Tibial artery (tissue), 4 donors: ENCODE results near the gene URB1.
"Not testable (repeated sequence)": the region's sequence is repeated elsewhere in the genome, so short reads cannot be mapped to it uniquely, and the experiment has no call there.

Experiments used
- DNase-seq, 2 donors: peaks; one replicate each; pipeline ENCODE4 v3.0.0-alpha.2; 2019
- H3K27ac ChIP-seq, 2 donors: fragments of 200-600 bp; sonication (generic) in 1 of 2; 1 replicate in 1 of 2; 2 replicates in 1 of 2; pipeline ENCODE4 v1.5.1; 2018 to 2019; ENCODE audit warnings: mild to moderate bottlenecking in 1 of 2
- H3K27me3 ChIP-seq, 2 donors: fragments of 200-600 bp; sonication (generic) in 1 of 2; one replicate each; pipeline versions ENCODE4 v1.5.1 to v1.6.0; 2016 to 2019
- H3K36me3 ChIP-seq, 3 donors: fragments of 200-600 bp; sonication (generic) in 2 of 3; one replicate each; pipeline ENCODE4 v1.5.1; 2016 to 2019; ENCODE audit warnings: mild to moderate bottlenecking in 2 of 3
- H3K4me1 ChIP-seq, 4 donors: fragments of 200-600 bp; sonication (generic) in 2 of 4; 1 replicate in 3 of 4; 2 replicates in 1 of 4; pipeline ENCODE4 v1.5.1; 2016 to 2019
- H3K4me3 ChIP-seq, 2 donors: fragments of 200-600 bp; sonication (generic) in 1 of 2; 1 replicate in 1 of 2; 2 replicates in 1 of 2; pipeline ENCODE4 v1.5.1; 2018 to 2019; ENCODE audit warnings: mild to moderate bottlenecking in 2 of 2
- H3K9me3 ChIP-seq, 3 donors: fragments of 200-600 bp; sonication (generic) in 1 of 3; one replicate each; pipeline ENCODE4 v1.5.1; 2016 to 2019
- CTCF ChIP-seq, 2 experiments: fragments of 200-600 bp in 1 of 2; fragments of 450-650 bp in 1 of 2; IDR thresholded peaks; one replicate each; pipeline ENCODE4 v1.5.1; 2017 to 2019; ENCODE audit warnings: antibody characterized with exemption in 2 of 2, mild to moderate bottlenecking in 1 of 2, moderate library complexity in 1 of 2
- intact Hi-C: fragments of 100-400 bp; cut with DNase I; formaldehyde crosslinking; loops from one replicate; pipeline ENCODE4 v1.15.0; 2023; ENCODE audit warnings: low total_unique reads

Gene URB1

GRCh38 chr21:32392880-32393676 is at the start of gene URB1:
Gene URB1, minus strand, starts transcription at chr21:32393012. Its CDS starts 102 bp downstream, at chr21:32392910.
- peak within 1 kb of the TSS; percentile 72 to 84 for H3K27ac ChIP-seq
- DNase-seq = peak; percentile 86 to 94
- intact Hi-C loops = loop anchor here (2.0 to 5.0 kb wide), 2 partner anchors 209 to 660 kb away; partner anchors contain the start of gene SCAF4
- H3K9me3 ChIP-seq = no peaks in the 10 kb centered on the region
- no peaks in the 10 kb centered on the region for H3K27me3 ChIP-seq
- TF ChIP-seq CTCF (IDR thresholded peaks at IDR 0.05) = no peak
- H3K4me1 ChIP-seq = peaks cover 0 to 28% (median 20%) of the 10 kb centered on the region in 4 donors
- peaks cover 0 to 5% (median 0%) of the 10 kb centered on the region in 3 donors for H3K36me3 ChIP-seq
- peak within 1 kb of the TSS; percentile 87 to 97 for H3K4me3 ChIP-seq

- no peak for DNase-seq
- no peak overlapping the region for H3K4me3 ChIP-seq
- peaks cover 0 to 5% (median 0%) of the 10 kb centered on the region in 3 donors for H3K36me3 ChIP-seq
- H3K27me3 ChIP-seq = no peaks in the 10 kb centered on the region
- intact Hi-C loops = no loop called here
- no peak overlapping the region for H3K27ac ChIP-seq
- peaks cover 0 to 8% (median 3%) of the 10 kb centered on the region in 4 donors for H3K4me1 ChIP-seq
- TF ChIP-seq CTCF (IDR thresholded peaks at IDR 0.05) = no peak
- H3K9me3 ChIP-seq = no peaks in the 10 kb centered on the region
Measured at GRCh38 chr21:32437729-32438128, 44.9 kb upstream of the URB1 start.

GRCh38 chr21:32432982-32433660 is 40.3 kb upstream of the URB1 start:
- H3K9me3 ChIP-seq, H3K27ac ChIP-seq, H3K27me3 ChIP-seq, H3K4me3 ChIP-seq, intact Hi-C loops, H3K36me3 ChIP-seq, DNase-seq: not testable (repeated sequence)
- peaks cover 0 to 11% (median 4%) of the 10 kb centered on the region in 4 donors for H3K4me1 ChIP-seq

GRCh38 chr21:32427958-32428623 is 35.3 kb upstream of the URB1 start:
- peaks cover 0 to 38% (median 15%) of the 10 kb centered on the region in 4 donors for H3K4me1 ChIP-seq
- no peaks in the 10 kb centered on the region for H3K36me3 ChIP-seq
- no peak for TF ChIP-seq CTCF (IDR thresholded peaks at IDR 0.05)
- no peak for DNase-seq
- H3K4me3 ChIP-seq = no peak overlapping the region
- no peak overlapping the region for H3K27ac ChIP-seq
- no peaks in the 10 kb centered on the region for H3K27me3 ChIP-seq
- intact Hi-C loops = no loop called here
- no peaks in the 10 kb centered on the region for H3K9me3 ChIP-seq

- intact Hi-C loops = no loop called here
- Histone ChIP-seq H3K4me1 (peaks cover 0 to 40% (median 15%) of the 10 kb centered on the region in 4 donors), H3K27me3 (no peaks in the 10 kb centered on the region), H3K4me3 (no peak overlapping the region), H3K36me3 (no peaks in the 10 kb centered on the region), H3K9me3 (peaks cover 0 to 2% (median 0%) of the 10 kb centered on the region in 3 donors), H3K27ac (peak overlapping the region in 1 of 2 donors; percentile 28)
- TF ChIP-seq CTCF (IDR thresholded peaks at IDR 0.05) = no peak
- no peak for DNase-seq
Measured at GRCh38 chr21:32426592-32427051, 33.8 kb upstream of the URB1 start.
